ENCODE data around the gene TBC1D2B.
"Not testable (repeated sequence)": the region's sequence is repeated elsewhere in the genome, so short reads cannot be mapped to it uniquely, and the experiment has no call there.

TBC1D2B gene

DNA sequence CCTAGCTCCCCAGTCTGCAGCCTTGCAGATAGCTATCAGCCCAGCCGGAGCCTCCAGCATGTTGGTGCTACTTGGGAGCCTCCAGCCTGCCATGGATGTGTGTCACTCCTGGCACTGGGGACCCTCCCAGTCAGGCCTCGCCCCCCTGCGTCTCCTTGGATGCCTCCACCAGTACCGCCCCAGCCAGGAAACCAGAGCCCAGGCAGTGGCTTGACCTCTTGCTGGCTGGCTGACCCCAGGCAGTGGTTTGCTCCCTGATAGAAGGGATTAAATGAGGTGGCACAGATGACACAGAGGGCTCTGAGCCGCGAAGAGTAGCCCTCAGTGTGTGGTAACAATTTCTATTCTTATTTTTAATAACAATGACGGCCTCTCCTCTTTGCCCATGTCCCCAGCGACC is 98.4 kb downstream of the TBC1D2B start:
- in situ Hi-C loops (cut with MboI; ENCODE audit: low sequenced_read_pairs): not testable (repeated sequence)

DNA sequence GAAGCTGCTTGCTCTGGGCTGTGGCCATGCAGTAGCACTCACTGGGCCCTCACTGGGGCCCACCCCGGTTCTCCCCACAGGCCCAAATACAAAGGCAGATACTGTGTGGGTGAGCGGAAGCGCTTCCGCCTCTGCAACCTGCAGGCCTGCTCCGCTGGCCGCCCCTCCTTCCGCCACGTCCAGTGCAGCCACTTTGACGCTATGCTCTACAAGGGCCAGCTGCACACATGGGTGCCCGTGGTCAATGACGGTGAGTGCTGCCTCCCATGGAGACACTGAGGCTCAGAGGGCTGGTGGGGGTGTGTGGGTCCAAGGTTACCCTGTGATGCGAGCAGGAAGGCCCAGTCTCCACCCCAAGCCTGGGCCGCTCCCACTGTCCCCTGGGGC is 98.8 kb downstream of the TBC1D2B start:
- in situ Hi-C loops (cut with MboI; ENCODE audit: low sequenced_read_pairs): not testable (repeated sequence)

DNA sequence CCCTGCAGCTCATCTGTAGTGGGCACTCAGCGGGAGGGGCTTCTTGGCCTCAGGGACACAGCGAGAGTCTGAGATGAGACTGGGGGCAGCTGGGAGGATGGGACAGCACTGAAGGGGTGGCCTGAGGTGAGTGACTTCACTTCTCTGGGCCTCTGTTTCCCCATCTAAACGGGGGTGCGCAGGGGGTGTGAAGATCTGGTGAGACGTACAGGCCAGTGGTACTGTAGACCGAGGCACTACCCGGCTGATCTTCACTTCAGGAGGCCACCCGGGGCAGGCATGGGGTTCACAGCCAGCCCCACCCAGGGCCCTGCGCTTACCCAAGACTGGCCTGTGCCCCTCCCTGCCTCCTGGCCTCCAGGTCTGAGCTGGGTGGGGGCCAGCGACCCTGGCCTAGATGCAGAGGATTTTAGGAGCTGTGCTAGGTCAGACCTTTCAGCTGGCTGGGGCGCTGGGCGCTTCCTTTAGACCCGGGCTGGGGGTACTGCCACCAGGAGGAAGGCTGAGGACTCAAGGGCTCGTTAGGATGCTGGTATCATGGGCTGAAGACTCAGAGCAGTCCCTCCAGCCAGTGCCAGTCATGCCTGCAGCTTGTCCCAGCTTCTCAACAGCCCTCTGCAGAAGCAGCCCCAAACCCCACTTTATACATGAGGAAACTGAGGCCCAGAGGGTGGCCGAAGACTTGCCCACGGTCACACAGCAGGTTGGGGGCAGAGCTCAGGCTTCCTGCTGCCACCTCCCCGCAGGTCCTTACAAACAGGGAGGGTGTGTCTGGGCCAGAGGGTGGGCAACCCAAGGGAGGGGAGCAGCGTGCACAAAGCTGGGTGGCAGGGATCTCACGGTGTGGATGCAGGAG is 99.4 kb downstream of the TBC1D2B start:
- in situ Hi-C loops (cut with MboI; ENCODE audit: low sequenced_read_pairs): not testable (repeated sequence)

DNA sequence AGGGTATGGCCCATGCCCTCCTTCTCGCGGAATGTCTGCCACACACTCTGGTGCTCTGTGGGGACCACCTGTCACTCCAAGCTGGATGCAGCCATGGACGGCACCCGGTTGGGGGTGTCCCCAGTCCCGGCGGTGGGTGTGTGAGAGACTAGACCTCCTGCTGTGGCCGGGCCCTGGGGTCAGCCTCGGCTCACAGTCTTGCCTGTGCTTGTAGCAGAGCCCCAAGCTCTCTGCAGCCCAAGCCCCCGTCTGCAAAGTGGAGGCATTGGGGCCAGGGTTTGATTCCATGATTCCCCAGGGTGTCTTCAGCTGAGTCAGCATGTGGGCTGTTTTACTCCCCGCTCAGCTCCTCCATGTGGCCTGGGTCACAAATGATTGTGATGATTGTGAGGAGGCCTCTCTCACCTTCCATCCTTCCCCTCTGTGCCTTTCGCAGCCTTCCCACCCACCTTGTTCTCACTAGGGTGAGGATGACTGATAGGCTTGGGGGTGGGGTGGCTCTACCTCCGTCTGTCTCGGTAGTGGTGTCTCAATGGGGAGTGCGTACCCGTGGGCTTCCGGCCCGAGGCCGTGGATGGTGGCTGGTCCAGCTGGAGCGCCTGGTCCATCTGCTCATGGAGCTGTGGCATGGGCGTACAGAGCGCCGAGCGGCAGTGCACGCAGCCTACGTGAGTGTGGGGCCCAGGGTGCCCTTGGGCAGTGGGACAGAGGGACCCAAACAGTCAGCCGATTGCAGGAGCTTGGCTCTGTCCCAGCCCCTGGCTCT is 100.6 kb downstream of the TBC1D2B start:
- in situ Hi-C loops (cut with MboI; ENCODE audit: low sequenced_read_pairs): not testable (repeated sequence)

DNA sequence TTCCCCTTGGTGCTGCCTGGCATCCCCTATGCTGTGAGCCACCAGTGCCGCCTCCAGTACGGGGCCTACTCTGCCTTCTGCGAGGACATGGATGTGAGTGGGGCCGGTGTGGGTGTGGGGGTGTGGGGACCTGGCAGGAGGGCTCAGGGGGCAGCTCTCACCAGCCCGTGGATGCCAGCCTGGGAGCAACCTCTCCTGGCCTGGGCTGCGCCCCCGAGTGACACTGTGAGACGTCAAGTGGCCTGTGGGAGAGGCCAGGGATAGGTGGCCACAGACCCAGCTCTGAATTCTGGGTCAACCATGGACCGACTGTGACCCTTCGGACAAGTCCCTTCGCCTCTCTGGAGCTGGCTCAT is 101.4 kb downstream of the TBC1D2B start:
- in situ Hi-C loops (cut with MboI; ENCODE audit: low sequenced_read_pairs): not testable (repeated sequence)

DNA sequence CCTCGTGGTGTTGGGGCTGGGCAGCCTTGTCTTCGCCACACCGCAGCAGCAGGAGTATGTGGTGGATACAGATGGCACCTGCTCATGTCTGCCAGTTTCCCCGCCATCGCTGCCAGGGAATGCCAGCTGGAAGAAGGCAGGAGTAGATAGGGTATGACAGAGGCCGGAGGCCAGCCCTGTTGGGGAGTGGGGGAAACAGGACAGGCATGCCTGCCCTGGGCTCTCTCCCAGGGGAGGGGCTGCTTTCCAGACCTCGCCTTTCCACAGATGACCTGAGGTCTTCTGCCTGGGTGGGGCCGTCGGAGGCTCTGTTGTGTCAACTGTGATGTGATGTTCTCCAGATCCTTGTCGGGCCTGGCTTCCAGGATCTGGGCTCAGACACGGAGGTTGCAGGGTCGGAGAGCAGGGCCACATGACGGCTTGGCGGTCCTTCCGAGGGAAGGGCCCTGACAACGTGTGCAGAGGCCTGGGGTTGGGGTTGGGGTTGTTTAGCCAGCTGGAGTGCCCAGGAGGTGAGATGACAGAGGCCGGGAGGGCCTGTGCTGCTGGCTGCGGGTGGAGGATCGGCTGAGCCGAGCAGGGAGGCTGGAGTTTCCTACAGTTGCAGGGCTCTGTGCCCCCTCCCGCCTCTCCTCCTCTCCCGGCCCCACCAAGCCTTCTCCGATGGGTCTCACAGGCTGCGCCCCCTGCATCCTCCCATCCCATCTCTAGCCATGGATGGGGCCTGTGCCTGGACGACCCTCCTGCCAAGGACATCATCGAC is 102.0 kb downstream of the TBC1D2B start:
- in situ Hi-C loops (cut with MboI; ENCODE audit: low sequenced_read_pairs): no loop called here

DNA sequence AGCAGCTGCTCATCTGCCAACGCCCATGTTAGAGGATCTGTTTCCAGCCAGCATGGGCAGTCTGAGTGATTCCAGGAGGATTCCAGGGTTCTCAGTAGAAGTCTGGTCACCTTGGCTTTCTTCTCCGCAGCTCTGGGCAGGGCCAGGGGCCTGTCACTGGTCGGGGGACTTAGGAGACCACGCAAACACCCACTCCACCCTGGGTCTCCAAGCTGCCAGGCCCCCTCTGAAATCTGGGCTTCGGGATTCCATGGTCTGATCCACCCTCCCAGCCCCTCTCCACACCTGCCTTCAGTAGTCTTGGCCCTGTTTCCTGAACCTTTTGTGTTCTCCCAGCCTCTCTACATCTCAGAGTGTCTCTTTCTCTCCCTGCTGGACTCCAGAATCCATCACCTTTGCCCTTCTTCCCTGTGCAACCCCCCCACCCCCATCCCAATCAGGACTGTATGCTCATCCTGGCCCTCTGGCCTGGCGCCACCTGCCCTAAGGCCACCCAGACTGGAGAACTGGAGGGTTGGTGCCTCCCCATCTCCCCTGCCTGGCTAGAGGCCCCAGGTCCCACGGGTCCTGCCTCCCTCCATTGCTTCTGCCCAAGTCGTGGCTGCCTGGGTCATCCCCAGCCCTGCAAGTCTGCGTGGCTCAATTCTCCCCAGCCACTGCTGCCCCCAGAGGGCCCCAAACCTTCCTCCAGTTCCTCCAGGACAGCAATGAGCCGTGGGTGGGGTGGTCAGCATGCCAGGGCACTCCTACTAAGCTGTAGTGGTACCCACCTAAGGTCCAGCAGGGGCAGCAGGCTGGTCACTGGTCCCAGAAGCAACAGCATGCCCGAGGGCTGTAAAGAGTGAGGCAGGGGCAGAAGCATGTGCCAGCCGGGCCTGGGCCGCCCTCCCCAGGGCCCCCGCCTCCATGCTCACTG is 102.8 kb downstream of the TBC1D2B start:
- in situ Hi-C loops (cut with MboI; ENCODE audit: low sequenced_read_pairs): loop anchor here (25.0 kb wide), 1 partner anchor 263 kb away; the partner anchor contains the start of gene ACSBG1

DNA sequence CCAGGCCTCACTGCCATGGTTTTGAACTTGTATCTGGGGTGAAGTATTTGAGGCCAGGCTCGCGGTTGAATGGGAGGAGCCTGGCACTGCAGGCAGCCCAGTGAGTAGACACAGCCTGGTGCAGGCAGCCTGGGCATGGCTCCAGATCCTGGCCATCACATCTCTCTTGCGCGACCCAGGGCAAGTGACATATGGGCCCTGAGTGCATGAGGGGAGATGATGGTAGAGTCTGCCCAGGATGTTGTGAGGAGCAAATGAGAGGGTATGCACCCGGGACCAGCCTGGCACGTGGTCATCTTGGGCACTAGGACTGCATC is 103.5 kb downstream of the TBC1D2B start:
- in situ Hi-C loops (cut with MboI; ENCODE audit: low sequenced_read_pairs): loop anchor here (25.0 kb wide), 1 partner anchor 263 kb away; the partner anchor contains the start of gene ACSBG1

DNA sequence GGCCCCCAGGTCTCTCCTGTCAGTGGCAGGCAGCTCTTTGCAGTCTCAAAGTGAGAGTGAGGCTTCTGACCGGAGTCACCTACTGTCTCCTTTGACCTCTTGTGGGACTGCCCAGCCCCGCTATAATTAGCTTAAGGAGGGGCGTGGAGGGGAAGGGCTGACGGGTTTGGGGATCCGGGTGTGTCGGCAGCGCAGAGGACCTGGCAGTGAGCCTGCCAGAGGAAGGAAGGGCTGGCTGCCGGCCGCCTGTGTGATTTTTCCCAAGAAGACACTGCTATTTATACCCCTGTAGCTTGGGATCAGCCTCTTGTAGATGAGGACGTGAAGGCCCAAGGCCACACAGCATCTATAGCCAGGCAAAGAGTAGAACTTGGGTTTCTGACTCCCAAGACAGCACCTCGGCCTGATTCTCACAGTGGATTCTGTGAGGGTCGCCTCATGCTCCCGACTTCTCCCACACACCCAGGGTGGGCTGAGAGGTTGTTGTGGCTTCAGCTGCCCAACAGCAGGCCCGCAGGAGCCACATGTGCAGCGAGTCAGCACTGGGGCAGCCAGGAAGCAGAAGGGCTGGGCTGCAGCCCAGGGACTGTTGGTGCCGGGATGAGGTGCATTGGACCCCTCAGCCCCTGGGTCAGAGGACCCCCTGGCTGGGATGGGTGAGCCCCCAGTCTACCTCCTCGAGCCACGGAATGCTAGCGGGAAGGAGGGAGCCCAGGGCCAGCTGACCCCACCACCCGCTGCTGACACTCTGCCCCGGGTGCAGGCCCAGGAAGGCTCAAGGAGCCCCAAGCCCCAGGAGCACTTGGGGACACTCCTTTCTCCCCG is 104.0 kb downstream of the TBC1D2B start:
- in situ Hi-C loops (cut with MboI; ENCODE audit: low sequenced_read_pairs): loop anchor here (25.0 kb wide), 1 partner anchor 264 kb away; the partner anchor contains the start of gene ACSBG1

DNA sequence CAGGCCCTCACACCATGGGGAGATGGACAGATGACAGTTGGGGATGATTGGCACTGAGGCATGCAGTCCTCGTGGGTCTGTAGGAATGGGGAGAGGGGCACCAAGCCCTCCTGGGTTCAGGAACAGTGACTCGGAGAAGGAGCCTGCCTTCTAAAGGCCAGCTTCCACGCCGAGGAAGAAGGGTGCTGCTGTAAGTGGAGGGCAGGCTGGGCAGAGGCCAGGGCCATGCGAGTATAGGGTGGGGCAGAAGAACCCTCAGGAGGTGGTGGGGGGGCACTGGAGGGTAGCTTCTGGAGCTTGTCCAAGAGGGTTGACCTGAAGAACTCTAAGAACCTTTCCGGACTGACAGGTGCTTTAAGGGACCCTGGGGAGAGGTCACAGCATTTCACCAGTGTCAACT is 104.8 kb downstream of the TBC1D2B start:
- in situ Hi-C loops (cut with MboI; ENCODE audit: low sequenced_read_pairs): loop anchor here (25.0 kb wide), 1 partner anchor 265 kb away; the partner anchor contains the start of gene ACSBG1

DNA sequence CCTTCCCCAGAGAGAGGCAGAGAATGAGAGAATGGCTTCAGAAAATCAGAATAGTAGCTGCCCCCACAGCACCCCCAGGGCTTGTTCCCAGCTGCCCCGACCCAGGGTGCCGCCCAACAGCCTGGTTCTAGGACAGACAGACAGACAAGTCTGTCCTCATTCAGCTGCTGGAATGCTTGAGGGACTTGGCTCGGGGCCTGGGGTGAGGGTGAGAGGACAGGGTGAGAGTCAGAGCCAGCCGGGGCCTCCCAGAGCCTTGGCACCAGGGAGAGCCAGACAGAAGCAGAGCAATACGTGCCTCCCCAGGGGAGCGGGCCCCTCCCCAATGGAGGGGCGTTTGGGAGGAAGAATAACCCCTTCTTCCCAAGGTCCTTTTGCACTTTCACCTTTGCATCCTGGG is 105.6 kb downstream of the TBC1D2B start:
- in situ Hi-C loops (cut with MboI; ENCODE audit: low sequenced_read_pairs): loop anchor here (25.0 kb wide), 1 partner anchor 265 kb away; the partner anchor contains the start of gene ACSBG1

DNA sequence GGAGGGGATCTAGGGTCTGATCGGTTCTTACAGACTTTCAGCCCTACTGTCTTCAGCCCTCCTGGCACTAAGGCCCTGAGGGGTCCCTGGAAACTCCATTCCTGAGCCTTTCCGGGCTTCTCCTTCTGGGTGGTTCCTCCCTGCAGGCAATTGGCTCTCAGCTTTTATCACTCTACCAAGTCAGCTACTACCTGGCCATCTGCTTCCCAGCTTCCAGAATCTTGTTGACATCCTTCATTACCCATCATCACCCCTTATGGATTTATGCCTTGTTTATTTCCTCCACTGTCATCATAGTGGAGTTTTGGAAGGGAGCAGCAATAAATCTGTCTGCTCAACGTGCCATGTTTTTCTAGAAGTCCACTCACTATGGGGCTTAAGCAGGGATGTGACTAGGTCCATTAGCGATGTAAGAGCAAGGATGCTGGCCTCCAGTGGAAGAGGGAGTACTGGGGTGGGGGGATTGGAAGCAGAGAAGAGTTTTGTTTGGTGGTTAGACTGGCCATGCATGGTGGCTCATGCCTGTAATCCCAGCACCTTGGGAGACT is 106.6 kb downstream of the TBC1D2B start:
- in situ Hi-C loops (cut with MboI; ENCODE audit: low sequenced_read_pairs): loop anchor here (25.0 kb wide), 1 partner anchor 266 kb away; the partner anchor contains the start of gene ACSBG1

DNA sequence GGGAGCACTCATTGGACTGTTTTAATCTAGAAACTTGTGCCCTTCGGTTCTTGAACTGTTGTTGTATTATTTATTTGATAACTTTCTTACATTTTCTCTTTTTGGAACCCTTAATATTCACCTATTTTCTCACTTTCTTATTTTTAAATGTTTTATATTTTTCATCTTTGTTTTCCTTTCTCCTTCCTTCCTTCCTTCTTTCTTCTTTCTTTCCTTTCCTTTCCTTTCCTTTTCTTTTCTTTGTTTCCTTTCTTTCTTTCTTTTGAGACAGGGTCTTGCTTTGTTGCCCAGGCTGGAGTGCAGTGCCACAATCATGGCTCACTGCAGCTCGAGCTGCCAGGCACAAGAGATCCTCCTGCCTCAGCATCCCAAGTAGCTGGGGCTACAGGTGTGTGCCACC is 108.5 kb downstream of the TBC1D2B start:
- in situ Hi-C loops (cut with MboI; ENCODE audit: low sequenced_read_pairs): loop anchor here (25.0 kb wide), 1 partner anchor 268 kb away; the partner anchor contains the start of gene ACSBG1

DNA sequence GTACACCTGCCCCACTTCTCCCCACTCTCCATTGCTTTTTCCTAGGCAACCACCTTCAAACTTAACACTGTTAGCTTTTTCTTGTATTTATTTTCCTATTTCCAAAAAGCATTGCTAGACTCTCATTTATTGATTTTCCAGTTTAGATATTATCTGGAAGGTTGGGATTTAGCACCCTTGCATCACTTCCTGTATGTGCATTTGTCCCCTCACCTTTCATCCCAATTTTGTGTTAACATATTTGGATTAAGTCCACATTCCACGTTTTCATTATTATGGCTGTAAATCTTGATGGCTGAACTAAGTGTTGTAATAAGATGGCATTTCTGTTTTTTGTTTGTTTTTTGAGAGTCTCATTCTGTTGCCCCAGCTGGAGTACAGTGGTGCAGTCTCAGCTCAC is 109.7 kb downstream of the TBC1D2B start:
- in situ Hi-C loops (cut with MboI; ENCODE audit: low sequenced_read_pairs): loop anchor here (25.0 kb wide), 1 partner anchor 270 kb away; the partner anchor contains the start of gene ACSBG1

DNA sequence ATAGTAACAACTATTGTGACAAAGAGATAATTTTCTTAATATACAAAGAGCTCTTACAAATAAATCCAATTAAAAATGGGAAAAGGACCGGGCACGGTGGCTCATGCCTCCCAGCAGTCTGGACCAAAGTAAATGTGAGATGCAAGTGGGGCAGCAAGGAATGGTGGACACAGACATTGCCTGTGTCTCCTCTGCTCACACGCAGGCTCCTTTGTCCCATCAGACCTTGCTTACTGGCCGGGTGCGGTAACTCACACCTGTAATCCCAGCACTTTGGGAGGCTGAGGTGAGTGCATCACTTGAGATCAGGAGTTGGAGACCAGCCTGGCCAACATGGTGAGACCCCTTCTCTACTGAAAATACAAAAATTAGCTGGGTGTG is 110.3 kb downstream of the TBC1D2B start:
- in situ Hi-C loops (cut with MboI; ENCODE audit: low sequenced_read_pairs): loop anchor here (25.0 kb wide), 1 partner anchor 270 kb away; the partner anchor contains the start of gene ACSBG1

DNA sequence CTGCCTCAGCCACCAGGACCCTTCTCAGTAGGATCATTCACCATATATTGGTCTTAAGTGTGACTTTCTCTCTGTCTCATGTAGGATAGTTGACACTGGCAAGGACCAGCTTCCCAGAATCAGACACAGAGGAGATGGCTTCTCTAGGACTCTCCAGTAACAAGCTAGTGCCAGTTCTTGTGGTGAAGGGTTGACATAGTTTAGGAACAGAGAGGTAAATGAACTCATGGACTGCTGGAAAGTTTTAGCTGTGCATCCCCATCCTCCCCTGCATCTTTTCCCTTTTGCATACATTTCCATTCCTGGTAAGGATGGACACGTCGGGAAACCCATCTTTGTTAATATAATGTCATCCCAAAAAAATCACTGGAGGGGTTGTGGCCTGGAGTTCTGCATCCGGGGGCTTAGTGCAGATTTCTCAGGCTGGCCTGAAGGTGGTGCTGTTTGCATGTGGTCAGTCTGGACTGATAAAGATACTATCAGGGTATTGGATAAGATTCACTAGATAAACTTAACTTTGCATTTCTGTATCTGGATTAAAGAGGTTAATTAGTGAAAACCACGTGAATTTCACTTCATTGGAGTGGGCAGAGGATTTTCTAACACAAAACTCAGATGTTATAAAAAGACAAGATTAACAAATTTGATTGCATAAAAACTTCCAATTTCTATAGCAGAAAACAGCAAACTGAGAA is 110.8 kb downstream of the TBC1D2B start:
- in situ Hi-C loops (cut with MboI; ENCODE audit: low sequenced_read_pairs): loop anchor here (25.0 kb wide), 1 partner anchor 271 kb away; the partner anchor contains the start of gene ACSBG1

DNA sequence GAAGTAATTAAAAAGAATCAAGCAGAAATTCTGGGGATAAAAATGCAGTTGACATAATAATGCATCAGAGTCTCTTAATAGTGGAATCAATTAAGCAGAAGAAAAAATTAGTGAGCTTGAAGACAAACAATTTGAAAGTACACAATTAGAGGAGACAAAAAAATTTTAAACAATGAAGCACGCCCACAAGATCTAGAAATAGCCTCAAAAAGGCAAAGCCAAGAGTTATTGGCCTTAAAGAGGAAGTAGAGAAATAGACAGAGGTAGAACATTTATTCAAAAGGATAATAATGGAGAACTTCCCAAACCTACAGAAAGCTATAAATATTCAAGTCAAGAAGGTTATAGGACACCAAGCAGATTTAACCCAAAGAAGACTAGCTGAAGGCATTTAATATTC is 113.3 kb downstream of the TBC1D2B start:
- in situ Hi-C loops (cut with MboI; ENCODE audit: low sequenced_read_pairs): loop anchor here (25.0 kb wide), 1 partner anchor 273 kb away; the partner anchor contains the start of gene ACSBG1

DNA sequence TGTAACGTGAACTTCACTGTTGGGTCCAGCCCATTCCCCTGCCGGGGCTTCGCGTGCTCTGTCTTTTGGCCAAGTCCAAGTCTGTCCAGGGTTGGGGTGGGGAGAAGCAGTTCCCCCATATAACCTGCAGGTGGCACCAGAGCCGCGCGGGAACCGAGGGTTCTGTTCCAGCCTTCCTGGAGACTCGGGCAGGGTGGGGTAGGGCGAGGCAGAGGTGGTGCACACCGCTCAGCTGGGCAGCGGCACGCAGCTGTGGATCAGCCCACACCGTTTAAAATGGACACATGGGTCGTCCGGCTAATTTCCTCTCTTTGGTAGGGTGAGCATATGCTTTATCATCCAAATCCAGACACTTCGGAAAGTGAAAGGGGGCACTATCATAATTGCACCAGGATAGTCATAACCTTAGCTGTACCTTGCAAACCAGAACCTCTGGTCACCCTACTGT is 118.1 kb downstream of the TBC1D2B start:
- in situ Hi-C loops (cut with MboI; ENCODE audit: low sequenced_read_pairs): loop anchor here (25.0 kb wide), 1 partner anchor 278 kb away; the partner anchor contains the start of gene ACSBG1

All from HL-60/S4 treated with retinoic acid at 250 ng/mL for 4 days and 3 days (cell line).